ENCODE measurements around the gene ADAP1. TPM values are rescaled to one million over a fixed set of nuclear protein-coding genes. Genes with fewer than 3 reads are reported as not detected.

ADAP1 gene
- total RNA-seq, 1 experiment from 2014 or later, result 34.0 TPM

DNA sequence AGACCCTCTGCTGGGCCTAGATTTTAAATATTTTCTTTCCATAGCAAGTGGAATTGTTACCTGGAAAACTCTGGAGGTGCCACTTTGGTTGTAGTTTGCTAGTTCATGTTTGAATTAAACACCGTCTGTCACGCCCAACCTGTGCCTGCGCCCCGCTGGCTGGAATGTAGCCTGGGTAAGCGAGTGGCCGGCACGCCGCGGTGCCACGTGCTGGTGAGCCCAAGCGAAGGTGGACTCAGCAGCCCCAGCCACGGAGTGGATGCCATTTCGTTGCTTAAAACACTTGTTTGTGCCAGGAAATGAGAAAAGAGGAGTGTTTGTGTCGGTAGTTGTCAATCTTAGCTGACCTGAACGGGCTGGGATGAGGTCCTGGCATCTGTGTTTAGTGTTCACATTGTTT is 75.4 kb downstream of the ADAP1 start:
- no peak for DNase-seq (ENCODE audit: low read depth, low spot score)
- Histone ChIP-seq H3K4me1 (ENCODE audit: control insufficient read depth in 1 of 2, insufficient read depth in 2 of 2, low read length in 2 of 2) (peaks cover 7 to 16% of the 10 kb centered on the region in 2 experiments), H3K9me2 (ENCODE audit: insufficient read depth) (no peaks in the 10 kb centered on the region), H3K27ac (ENCODE audit: low read depth, low read length) (peak overlapping the region; percentile 31; the same call in 1 of the 2 replicates), H3K9ac (ENCODE audit: low read length) (no peak overlapping the region), H3K79me2 (ENCODE audit: insufficient read depth, low read length) (peaks cover 73% of the 10 kb centered on the region), H3K27me3 (ENCODE audit: insufficient read depth, low read length) (no peaks in the 10 kb centered on the region), H3K9me3 (ENCODE audit: control insufficient read depth in 1 of 2, insufficient read depth in 1 of 2, low read depth in 1 of 2, low read length in 2 of 2) (no peaks in the 10 kb centered on the region), H2AFZ (ENCODE audit: low read depth, low read length, poor library complexity, severe bottlenecking) (no peak overlapping the region), H3K4me2 (ENCODE audit: low read length) (peak overlapping the region; percentile 91; the same call in 1 of the 2 replicates), H4K20me1 (ENCODE audit: insufficient read depth) (no peaks in the 10 kb centered on the region; the same call in 1 of the 2 replicates), H3K36me3 (ENCODE audit: control insufficient read depth in 1 of 2, insufficient read depth in 2 of 2, low read length in 2 of 2) (peaks cover 0 to 13% of the 10 kb centered on the region in 2 experiments; a peak in 3 of 4 replicates), H3K4me3 (replicated peaks in 1 of 2; ENCODE audit: low read depth in 1 of 2, low read length in 2 of 2) (no peak overlapping the region)
- ChIA-PET CTCF (no interaction called here), POLR2A (interaction anchor here (0.7 kb wide), 1 partner anchor 127 kb away, joined by 3 read pairs; no protein-coding TSS in a partner anchor), RAD21 (ENCODE audit: low non-redundant PET in 1 of 2, low total read pairs in 2 of 2, uncharacterized antibody in 2 of 2, unreplicated experiment in 2 of 2) (no interaction called here)
- no peak for ATAC-seq
- BruUV-seq (replicated peaks), result no TSS peak
- intact Hi-C loops (cut with micrococcal nuclease), result no loop called here
- TF ChIP-seq SIN3A (IDR thresholded peaks at IDR 0.05; ENCODE audit: low read depth) (no peak), REST (IDR thresholded peaks at IDR 0.05; ENCODE audit: low read depth) (no peak), YY1 (IDR thresholded peaks at IDR 0.05; ENCODE audit: extremely low read depth, insufficient replicate concordance, low read depth, low read length) (no peak), RAD21 (IDR thresholded peaks at IDR 0.05; ENCODE audit: low read depth) (no peak), TCF7L2 (IDR thresholded peaks at IDR 0.05; ENCODE audit: borderline replicate concordance, extremely low read depth, insufficient read depth, insufficient read length) (no peak), ZNF274 (IDR thresholded peaks at IDR 0.05; ENCODE audit: low read depth, low read length) (no peak), ELF1 (IDR thresholded peaks at IDR 0.05; ENCODE audit: borderline replicate concordance, low read depth) (no peak), EZH2 (IDR thresholded peaks at IDR 0.05) (no peak), EZH2phosphoT487 (IDR thresholded peaks at IDR 0.05; ENCODE audit: borderline replicate concordance) (no peak), ZBTB33 (IDR thresholded peaks at IDR 0.05; ENCODE audit: extremely low read depth, insufficient replicate concordance, low read length) (no peak), FOSL1 (IDR thresholded peaks at IDR 0.05; ENCODE audit: low read depth) (no peak), JUND (IDR thresholded peaks at IDR 0.05) (no peak), SP1 (IDR thresholded peaks at IDR 0.05; ENCODE audit: low read depth) (no peak), SRF (IDR thresholded peaks at IDR 0.05; ENCODE audit: low read depth) (no peak)
- TF ChIP-seq, protein P1, sequence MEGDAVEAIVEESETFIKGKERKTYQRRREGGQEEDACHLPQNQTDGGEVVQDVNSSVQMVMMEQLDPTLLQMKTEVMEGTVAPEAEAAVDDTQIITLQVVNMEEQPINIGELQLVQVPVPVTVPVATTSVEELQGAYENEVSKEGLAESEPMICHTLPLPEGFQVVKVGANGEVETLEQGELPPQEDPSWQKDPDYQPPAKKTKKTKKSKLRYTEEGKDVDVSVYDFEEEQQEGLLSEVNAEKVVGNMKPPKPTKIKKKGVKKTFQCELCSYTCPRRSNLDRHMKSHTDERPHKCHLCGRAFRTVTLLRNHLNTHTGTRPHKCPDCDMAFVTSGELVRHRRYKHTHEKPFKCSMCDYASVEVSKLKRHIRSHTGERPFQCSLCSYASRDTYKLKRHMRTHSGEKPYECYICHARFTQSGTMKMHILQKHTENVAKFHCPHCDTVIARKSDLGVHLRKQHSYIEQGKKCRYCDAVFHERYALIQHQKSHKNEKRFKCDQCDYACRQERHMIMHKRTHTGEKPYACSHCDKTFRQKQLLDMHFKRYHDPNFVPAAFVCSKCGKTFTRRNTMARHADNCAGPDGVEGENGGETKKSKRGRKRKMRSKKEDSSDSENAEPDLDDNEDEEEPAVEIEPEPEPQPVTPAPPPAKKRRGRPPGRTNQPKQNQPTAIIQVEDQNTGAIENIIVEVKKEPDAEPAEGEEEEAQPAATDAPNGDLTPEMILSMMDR (IDR thresholded peaks at IDR 0.05 in 2 of 3, conservative IDR thresholded peaks at IDR 0.05 in 1 of 3; ENCODE audit: borderline replicate concordance in 1 of 3, insufficient read depth in 1 of 3, low read depth in 2 of 3, low read length in 2 of 3), result no peak
- TF ChIP-seq, protein P2, sequence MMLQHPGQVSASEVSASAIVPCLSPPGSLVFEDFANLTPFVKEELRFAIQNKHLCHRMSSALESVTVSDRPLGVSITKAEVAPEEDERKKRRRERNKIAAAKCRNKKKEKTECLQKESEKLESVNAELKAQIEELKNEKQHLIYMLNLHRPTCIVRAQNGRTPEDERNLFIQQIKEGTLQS (IDR thresholded peaks at IDR 0.05), result no peak
- TF ChIP-seq, protein P3, sequence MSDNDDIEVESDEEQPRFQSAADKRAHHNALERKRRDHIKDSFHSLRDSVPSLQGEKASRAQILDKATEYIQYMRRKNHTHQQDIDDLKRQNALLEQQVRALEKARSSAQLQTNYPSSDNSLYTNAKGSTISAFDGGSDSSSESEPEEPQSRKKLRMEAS (IDR thresholded peaks at IDR 0.05), result no peak
